Endothelial cell of umbilical vein (primary cell): Measurements from ENCODE around the gene SCGB3A1. TPM values are rescaled to one million over a fixed set of nuclear protein-coding genes. Genes with fewer than 3 reads are reported as not detected.

Experiments
- BruUV-seq: library from RNA; stranded (reverse); fragments of 400-500 nt; replicated peaks from 2 replicates; lab custom pipeline; 2021; lab: Mats Ljungman, UMichigan
- CTCF ChIA-PET: fragments of 300-600, 350-600 bp; sonication (Branson Sonifier 250); formaldehyde crosslinking; loops from one replicate; lab custom pipeline; 2021; ENCODE audit warnings: antibody characterized with exemption, inconsistent platforms; lab: Charles Lee
- POLR2A ChIA-PET: fragments of 300-600, 350-600 bp; sonication (Branson Sonifier 250); formaldehyde crosslinking; loops from one replicate; lab custom pipeline; 2021; ENCODE audit warnings: antibody characterized with exemption, inconsistent platforms; lab: Charles Lee
- DNase-seq: peaks from one replicate; pipeline ENCODE4 v3.0.0-alpha.2; 2011; ENCODE audit warnings: low read depth, low spot score
- FAIRE-seq: peaks from 2 replicates; lab custom pipeline; 2011; peaks lifted over from hg19 to GRCh38; lab: Jason Lieb, UNC
- H2AFZ ChIP-seq: 2 replicates; pipeline ENCODE4 v1.6.0; 2012; ENCODE audit warnings: low read depth, low read length, control low read depth, inconsistent platforms
- H3K27ac ChIP-seq: 2 replicates; pipeline ENCODE4 v1.5.1; 2011; ENCODE audit warnings: low read depth, mild to moderate bottlenecking, control low read depth, low read length, moderate library complexity; ENCODE audit not compliant: insufficient read depth
- H3K27me3 ChIP-seq, 2 experiments: 2 replicates each; pipeline versions ENCODE4 v1.6.0 to v1.6.1; 2011; ENCODE audit warnings: low read length in 2 of 2, mixed read lengths in 1 of 2; ENCODE audit not compliant: control insufficient read depth in 2 of 2, insufficient read depth in 2 of 2
- H3K36me3 ChIP-seq, 2 experiments: 2 replicates in 1 of 2; 3 replicates in 1 of 2; pipeline ENCODE4 v1.5.1; 2011; ENCODE audit warnings: low read length in 2 of 2, mild to moderate bottlenecking in 1 of 2, moderate library complexity in 1 of 2; ENCODE audit not compliant: control insufficient read depth in 2 of 2, insufficient read depth in 2 of 2; ENCODE audit errors: extremely low read depth in 1 of 2
- H3K4me1 ChIP-seq: 3 replicates; pipeline ENCODE4 v1.5.1; 2011; ENCODE audit warnings: mild to moderate bottlenecking, low read length; ENCODE audit not compliant: control insufficient read depth, insufficient read depth; ENCODE audit errors: extremely low read depth
- H3K4me2 ChIP-seq: 2 replicates; pipeline ENCODE4 v1.6.1; 2011; ENCODE audit warnings: low read length, control low read depth, mixed read lengths; ENCODE audit not compliant: insufficient read depth
- H3K4me3 ChIP-seq, 3 experiments: fragments of 200-600 bp in 1 of 3; sonication (generic), shearing (Covaris generic) in 1 of 3; replicated peaks in 1 of 3; 2 replicates each; pipeline ENCODE4 v1.5.1; 2011 to 2016; ENCODE audit warnings: control low read depth in 3 of 3, low read length in 3 of 3, mild to moderate bottlenecking in 2 of 3, inconsistent platforms in 1 of 3, low read depth in 1 of 3, moderate library complexity in 1 of 3; ENCODE audit not compliant: insufficient read depth in 1 of 3
- H3K79me2 ChIP-seq: 2 replicates; pipeline ENCODE4 v1.6.0; 2012; ENCODE audit warnings: low read length, inconsistent platforms; ENCODE audit not compliant: control insufficient read depth, insufficient read depth
- H3K9ac ChIP-seq: replicated peaks from 2 replicates; pipeline ENCODE3; 2011; ENCODE audit warnings: low read length, control low read depth; ENCODE audit not compliant: insufficient read depth; ENCODE audit errors: extremely low read depth
- H3K9me1 ChIP-seq: replicated peaks from 3 replicates; pipeline ENCODE4 v1.6.0; 2011; ENCODE audit warnings: mild to moderate bottlenecking, low read length; ENCODE audit not compliant: control insufficient read depth, insufficient read depth; ENCODE audit errors: extremely low read depth
- H3K9me3 ChIP-seq: replicated peaks from 2 replicates; pipeline ENCODE4 v1.5.1; 2012; ENCODE audit warnings: low read length, inconsistent platforms; ENCODE audit not compliant: control insufficient read depth, insufficient read depth
- H4K20me1 ChIP-seq: replicated peaks from 2 replicates; pipeline ENCODE3; 2011; ENCODE audit warnings: mild to moderate bottlenecking, low read length; ENCODE audit not compliant: control insufficient read depth, insufficient read depth; ENCODE audit errors: extremely low read depth
- EZH2 ChIP-seq: IDR thresholded peaks from 2 replicates; pipeline ENCODE4 v1.6.1; 2012; ENCODE audit warnings: borderline replicate concordance, low read depth, mild to moderate bottlenecking, moderate library complexity, low read length, inconsistent platforms; ENCODE audit not compliant: severe bottlenecking
- FOS ChIP-seq: IDR thresholded peaks from 2 replicates; pipeline ENCODE4 v1.6.1; 2011; ENCODE audit warnings: mild to moderate bottlenecking, low read length, moderate library complexity, borderline replicate concordance; ENCODE audit not compliant: insufficient read depth
- GATA2 ChIP-seq: IDR thresholded peaks from 2 replicates; pipeline ENCODE4 v1.7.0; 2011; ENCODE audit warnings: low read depth, mild to moderate bottlenecking, moderate library complexity, mixed read lengths, low read length; ENCODE audit not compliant: insufficient read length, insufficient read depth
- JUN ChIP-seq: IDR thresholded peaks from 2 replicates; pipeline ENCODE4 v1.6.1; 2011; ENCODE audit warnings: borderline replicate concordance, low read depth; ENCODE audit not compliant: insufficient read length, insufficient read depth
- MYC ChIP-seq: IDR thresholded peaks from one replicate; pipeline ENCODE4 v1.6.1; 2011; ENCODE audit warnings: mild to moderate bottlenecking, low read depth, low read length
- POLR2A ChIP-seq: IDR thresholded peaks from 2 replicates; pipeline ENCODE4 v1.6.1; 2012; ENCODE audit warnings: low read depth, mild to moderate bottlenecking, control low read depth, low read length
- POLR2AphosphoS5 ChIP-seq: IDR thresholded peaks from 2 replicates; pipeline ENCODE4 v1.6.1; 2012; ENCODE audit warnings: low read depth, mild to moderate bottlenecking, control low read depth, low read length, moderate library complexity; ENCODE audit not compliant: insufficient read depth
- dilution Hi-C: fragments of 300-500 bp; cut with MboI; formaldehyde crosslinking; loops from one replicate; pipeline ENCODE4 v1.15.0; 2019; ENCODE audit warnings: low sequenced_read_pairs; ENCODE audit not compliant: extremely low pct_ligation_motif_present
- intact Hi-C: fragments of 100-400 bp; cut with micrococcal nuclease; formaldehyde crosslinking; loops from one replicate; pipeline ENCODE4 v1.10.0; 2022
- polyA plus RNA-seq, 4 experiments: library from polyadenylated mRNA; depleted of rRNA in 3 of 4; stranded (reverse) in 3 of 4; unstranded in 1 of 4; fragments of >200 nt; gene quantifications; 2 replicates each; pipeline versions ENCODE4 v1.2.1 to v1.2.3, GENCODE V29; 2011 to 2012; ENCODE audit warnings: missing spikeins in 1 of 4
- total RNA-seq: library from RNA; stranded (reverse); gene quantifications from 2 replicates; pipeline ENCODE4 v1.2.3, GENCODE V29; 2021
- TF ChIP-seq, protein P1 (sequence below), 2 donors: IDR thresholded peaks; 1 replicate in 1 of 2; 2 replicates in 1 of 2; pipeline ENCODE4 v1.5.1; 2011; ENCODE audit warnings: low read length in 2 of 2, mild to moderate bottlenecking in 2 of 2, moderate library complexity in 2 of 2, control low read depth in 1 of 2, inconsistent platforms in 1 of 2, low read depth in 1 of 2; ENCODE audit not compliant: insufficient read depth in 1 of 2; ENCODE audit errors: extremely low read depth in 1 of 2
- TF ChIP-seq, protein P2 (sequence below): IDR thresholded peaks from 2 replicates; pipeline ENCODE4 v1.6.1; 2011; ENCODE audit not compliant: insufficient read depth, insufficient read length

Gene SCGB3A1
- total and polyA plus RNA-seq, 2 donors (not counting 3 experiments of a cell fraction or from before 2014, with no cell fraction given): 0.73 TPM; not detected in 1

DNA sequence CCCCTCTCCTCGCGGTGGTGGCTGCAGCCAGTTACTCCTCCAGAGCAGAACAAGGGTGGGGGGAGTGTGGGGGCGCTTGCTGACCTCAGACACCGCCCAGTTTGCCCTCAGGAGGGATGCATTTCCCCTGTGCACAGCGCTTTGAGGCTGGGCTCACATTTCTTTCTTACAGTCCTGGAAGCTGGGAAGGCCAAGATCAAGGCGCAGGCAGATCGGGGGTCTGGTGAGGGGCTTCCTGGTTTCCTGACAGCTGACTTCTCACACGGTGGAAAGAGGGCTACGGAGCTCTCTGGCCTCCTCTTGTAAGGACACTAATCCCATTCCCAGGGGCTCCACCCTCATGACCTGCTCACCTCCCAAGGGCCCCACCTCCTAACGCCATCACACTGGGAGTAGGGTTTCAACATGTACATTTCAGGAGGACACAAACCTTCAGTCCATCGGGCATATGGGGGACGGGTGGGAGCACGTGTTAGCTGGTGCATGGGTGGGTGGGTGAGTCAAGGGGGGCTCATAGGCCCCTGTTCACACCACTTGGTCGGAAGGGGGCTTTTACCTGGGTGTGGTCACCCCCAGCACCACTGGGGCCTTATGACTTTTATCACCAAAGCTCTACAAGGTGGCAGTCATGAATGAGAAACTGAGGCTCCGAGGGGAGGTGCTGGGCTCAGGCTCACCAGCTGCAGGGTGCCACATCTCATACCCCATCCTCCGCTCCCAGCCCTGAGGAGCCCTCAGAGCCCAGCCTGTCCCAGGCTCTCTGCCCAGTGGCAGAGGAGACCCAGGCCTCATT, 7.7 kb upstream of the SCGB3A1 start:
- H3K4me3 ChIP-seq: no peak overlapping the region
- FAIRE-seq (no peak), DNase-seq (no peak)
- H4K20me1 ChIP-seq: no peaks in the 10 kb centered on the region
- H3K4me2 ChIP-seq: no peak overlapping the region
- no peaks in the 10 kb centered on the region for H3K36me3 ChIP-seq
- POLR2A ChIA-PET: no interaction called here
- H3K27ac ChIP-seq: no peak overlapping the region
- TF ChIP-seq FOS (no peak), MYC (no peak), GATA2 (no peak), POLR2AphosphoS5 (no peak), EZH2 (no peak), POLR2A (no peak), JUN (no peak)
- TF ChIP-seq, protein P1, sequence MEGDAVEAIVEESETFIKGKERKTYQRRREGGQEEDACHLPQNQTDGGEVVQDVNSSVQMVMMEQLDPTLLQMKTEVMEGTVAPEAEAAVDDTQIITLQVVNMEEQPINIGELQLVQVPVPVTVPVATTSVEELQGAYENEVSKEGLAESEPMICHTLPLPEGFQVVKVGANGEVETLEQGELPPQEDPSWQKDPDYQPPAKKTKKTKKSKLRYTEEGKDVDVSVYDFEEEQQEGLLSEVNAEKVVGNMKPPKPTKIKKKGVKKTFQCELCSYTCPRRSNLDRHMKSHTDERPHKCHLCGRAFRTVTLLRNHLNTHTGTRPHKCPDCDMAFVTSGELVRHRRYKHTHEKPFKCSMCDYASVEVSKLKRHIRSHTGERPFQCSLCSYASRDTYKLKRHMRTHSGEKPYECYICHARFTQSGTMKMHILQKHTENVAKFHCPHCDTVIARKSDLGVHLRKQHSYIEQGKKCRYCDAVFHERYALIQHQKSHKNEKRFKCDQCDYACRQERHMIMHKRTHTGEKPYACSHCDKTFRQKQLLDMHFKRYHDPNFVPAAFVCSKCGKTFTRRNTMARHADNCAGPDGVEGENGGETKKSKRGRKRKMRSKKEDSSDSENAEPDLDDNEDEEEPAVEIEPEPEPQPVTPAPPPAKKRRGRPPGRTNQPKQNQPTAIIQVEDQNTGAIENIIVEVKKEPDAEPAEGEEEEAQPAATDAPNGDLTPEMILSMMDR (IDR thresholded peaks at IDR 0.05; ENCODE audit: extremely low read depth in 1 of 2, insufficient read depth in 1 of 2, low read depth in 1 of 2, low read length in 2 of 2): no peak
- TF ChIP-seq, protein P2, sequence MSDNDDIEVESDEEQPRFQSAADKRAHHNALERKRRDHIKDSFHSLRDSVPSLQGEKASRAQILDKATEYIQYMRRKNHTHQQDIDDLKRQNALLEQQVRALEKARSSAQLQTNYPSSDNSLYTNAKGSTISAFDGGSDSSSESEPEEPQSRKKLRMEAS: no peak
- dilution Hi-C loops (no loop called here), intact Hi-C loops (no loop called here)
- H2AFZ ChIP-seq: no peak overlapping the region
- BruUV-seq: no TSS peak
- H3K27me3 ChIP-seq: no peaks in the 10 kb centered on the region
- H3K9me3 ChIP-seq: no peaks in the 10 kb centered on the region
- H3K9me1 ChIP-seq: no peaks in the 10 kb centered on the region
- H3K4me1 ChIP-seq: peaks cover 3% of the 10 kb centered on the region
- CTCF ChIA-PET: no interaction called here
- no peaks in the 10 kb centered on the region for H3K79me2 ChIP-seq
- no peak overlapping the region for H3K9ac ChIP-seq
